Measurements from ENCODE around the gene MAP2K3.

GRCh38 chr17:21251337-21252010 lies 33.0 kb upstream of the MAP2K3 start:
- TF ChIP-seq CTCF (IDR thresholded peaks at IDR 0.05) (no peak), POLR2A (IDR thresholded peaks at IDR 0.05) (no peak)
